Kasumi-1 (cell line): ENCODE measurements around the gene KDF1.
"Not testable (repeated sequence)": the region's sequence is repeated elsewhere in the genome, so short reads cannot be mapped to it uniquely, and the experiment has no call there.

Experiments used
- DNase-seq, 2 experiments: peaks; one replicate each; lab custom pipeline; 2025; lab: John Stamatoyannopoulos, UW

The KDF1 gene

DNA sequence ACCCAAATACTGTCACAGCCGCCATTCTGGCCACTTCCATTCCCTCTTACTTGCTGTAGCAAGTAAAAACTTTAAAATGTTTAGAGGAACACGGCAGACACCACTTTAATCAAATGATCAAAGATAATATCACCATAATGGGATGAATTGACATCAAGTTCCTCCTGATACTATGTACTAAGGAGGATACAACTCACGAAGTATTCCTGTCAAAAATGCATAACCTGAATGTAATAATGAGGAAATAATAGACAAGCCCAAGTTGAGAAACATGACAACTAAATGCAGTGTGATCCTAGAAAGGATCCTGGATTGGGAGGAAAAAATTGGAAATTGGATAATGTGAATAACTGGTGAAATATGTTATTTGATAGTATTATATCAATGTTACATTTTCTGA, 3.9 kb downstream of the KDF1 start:
- no peak for DNase-seq

DNA sequence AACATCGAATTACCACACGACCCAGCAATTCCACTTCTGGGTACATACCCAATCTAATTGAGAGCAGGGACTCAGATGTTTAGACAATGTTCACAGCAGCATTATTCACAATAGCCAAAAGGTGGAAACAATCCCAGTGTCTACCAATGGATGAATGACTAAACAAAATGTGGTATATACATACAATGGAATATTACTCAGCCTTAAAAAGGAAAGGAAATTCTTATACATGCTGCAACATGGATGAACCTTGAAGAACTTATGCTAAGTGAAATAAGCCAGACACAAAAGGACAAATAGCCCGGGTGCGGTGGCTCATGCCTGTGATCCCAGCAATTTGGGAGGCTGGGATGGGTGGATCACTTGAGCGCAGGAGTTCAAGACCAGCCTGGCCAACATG, 6.9 kb downstream of the KDF1 start:
- no peak for DNase-seq

DNA sequence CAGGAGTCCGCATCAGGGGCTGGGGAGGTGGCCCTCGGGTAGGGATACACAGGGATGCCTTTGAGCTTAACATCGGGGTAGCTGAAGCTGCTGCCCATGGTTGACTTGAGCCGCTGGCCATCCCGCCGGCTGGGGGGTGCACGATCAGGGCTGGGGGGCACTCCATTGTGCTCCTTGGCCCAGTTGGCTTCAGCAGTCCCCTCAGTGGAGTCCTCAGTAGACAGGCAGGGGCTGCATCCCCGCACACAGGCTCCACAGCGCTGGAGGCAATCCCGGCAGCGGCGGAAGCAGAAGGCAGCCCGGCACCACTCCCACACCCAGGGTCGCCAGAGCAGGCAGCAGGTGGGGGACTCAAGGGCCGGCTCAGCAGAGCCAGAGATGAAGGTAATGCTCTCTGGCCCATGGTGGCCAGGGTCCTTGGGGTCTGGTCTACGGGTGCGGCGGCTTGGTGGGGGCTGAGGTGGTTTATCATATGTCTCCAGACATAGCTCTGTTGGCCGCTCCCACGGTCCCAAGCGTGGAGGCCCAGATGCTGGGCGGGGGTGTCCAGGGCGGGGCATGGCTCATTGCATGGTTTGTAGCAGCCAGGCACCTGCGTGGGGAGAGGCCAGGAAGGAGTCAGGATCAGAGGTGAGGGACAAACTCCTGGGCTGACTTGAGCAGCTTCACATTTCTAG, 8.3 kb downstream of the KDF1 start:
- DNase-seq: no peak

DNA sequence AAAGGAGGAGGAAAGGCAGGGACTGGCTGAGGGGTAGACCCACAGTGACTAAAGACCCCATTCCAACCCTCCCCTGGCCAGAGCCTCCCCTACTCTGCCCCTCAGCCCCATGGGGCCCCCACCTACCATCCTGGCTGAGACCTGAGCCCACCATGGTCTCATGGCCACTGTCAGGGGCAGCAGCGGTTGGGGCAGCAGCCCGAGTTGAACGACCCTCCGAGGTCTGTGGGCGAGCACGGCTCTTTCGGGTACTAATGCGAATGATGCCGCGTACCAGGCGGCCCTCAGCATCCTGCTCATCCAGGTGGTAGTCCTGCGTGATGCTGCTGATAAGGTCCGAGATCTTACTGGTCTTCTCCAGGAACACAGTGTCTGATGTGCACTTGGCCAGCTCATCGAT, 9.1 kb downstream of the KDF1 start:
- no peak for DNase-seq

DNA sequence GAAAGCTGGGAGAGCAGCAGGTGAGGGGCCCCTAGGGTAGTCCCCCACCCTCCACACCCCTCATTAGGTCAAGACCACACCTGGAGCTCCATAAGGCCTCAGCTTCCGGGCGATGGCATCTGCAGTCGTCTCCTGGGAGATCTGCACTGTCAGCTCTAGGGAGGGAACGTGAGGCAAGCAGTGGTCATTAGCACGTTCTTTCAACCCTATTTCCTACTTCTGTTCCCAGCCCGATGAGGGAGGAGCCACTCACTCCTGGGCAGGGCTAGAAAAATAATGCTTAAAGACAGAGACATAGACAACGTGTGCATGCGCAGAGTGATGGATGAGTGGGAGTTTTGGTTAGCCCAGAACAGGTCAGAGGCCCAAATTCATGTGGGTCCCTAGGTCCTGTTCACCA, 9.7 kb downstream of the KDF1 start:
- no peak for DNase-seq

DNA sequence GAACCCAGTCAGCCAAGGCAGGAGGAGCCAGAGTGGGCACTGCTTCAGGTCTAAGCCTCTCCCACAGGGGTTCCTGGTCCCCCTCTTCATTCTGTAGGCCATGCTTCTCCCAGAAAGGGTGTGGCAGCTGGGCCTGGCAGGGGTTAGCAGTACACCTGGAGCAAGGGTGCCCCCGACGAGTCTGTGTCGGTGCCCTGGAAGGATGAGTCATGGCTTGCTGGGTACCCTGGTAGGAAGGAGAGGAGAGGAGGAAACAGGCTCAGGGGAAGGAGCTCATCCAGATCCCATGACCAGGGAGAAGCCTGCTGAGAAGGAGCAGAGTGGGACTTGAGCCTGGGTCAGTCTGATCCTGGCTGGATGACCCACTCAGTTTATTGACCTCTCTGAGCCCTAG, 10.3 kb downstream of the KDF1 start:
- no peak for DNase-seq

DNA sequence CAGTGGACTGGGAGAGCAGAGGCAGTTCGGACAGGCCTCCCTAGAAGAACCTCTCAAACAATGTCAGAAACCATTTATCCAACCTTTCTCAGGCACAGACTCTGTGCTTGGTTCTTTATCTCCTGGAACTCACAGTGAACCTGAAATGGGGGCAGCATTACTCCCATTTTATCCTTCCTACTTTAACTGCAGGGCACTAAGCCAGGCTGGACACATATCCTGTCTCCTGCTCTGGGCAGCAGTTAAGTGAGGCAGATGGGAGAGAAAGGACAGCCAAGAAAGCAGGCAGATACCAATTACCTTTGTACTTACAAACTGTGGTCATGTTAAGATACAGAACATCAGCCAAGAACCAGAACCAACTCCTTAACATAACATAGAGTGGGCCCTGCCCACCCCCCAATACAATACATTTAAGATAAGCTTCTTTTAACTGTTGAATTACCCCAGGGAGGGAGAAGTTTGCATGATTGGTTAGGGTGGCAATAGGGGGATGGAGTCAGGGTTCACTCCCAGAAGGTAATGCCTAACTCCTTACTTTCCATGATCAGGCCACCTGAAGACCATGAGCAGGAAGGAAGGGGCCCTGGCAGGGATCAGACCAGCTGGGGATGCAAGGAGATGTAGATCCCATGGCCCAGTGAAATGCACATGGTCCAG, 10.9 kb downstream of the KDF1 start:
- no peak for DNase-seq

DNA sequence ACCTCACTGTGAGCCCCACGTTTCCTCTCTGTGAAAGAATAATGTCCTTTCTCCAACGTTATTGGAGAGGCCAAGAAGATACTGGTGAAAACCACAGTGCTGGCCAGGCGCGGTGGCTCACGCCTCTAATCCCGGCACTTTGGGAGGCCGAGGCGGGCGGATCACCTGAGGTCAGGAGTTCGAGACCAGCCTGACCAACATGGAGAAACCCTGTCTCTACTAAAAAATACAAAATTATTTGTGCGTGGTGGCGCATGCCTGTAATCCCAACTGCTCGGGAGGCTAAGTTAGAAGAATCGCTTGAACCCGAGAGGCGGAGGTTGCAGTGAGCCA, 11.6 kb downstream of the KDF1 start:
- DNase-seq: not testable (repeated sequence)

DNA sequence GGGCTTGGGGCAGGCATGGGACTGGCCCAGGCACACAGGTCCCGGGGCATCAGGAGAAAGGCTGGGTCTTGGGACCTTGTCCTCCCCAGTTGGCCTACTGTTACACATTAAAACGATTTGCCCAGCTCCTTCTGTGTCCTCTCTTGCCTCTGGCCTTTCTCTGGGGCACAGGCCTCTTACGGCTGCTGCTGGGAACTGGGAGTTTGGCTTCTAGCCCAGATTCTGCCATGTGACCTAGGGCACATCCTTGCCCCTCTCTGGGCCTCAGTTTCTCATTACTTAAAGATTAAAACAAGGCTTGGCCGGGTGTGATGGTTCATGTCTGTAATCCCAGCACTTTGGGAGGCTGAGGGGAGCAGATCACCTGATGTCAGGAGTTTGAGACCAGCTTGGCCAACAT, 14.0 kb downstream of the KDF1 start:
- DNase-seq: no peak

DNA sequence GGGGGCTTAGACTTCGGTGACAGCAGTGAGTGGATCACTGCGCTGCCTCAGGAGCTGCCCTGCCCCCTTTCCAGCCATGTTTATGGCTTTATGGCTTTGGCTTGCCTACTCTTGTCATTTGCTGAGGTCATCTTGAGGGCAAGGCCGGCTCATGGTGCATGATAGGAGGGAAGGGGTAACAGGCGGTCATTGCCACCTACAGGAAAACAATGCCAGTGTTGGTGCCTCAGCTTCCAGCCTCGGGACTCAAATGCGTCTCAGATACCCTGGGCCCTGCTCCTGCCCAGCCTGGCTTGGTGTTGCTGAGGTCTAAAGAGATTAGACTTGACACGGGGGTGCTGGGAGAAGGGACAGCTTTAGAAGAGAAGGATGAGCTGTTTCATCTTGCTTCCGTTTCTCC, 14.5 kb downstream of the KDF1 start:
- DNase-seq: no peak

DNA sequence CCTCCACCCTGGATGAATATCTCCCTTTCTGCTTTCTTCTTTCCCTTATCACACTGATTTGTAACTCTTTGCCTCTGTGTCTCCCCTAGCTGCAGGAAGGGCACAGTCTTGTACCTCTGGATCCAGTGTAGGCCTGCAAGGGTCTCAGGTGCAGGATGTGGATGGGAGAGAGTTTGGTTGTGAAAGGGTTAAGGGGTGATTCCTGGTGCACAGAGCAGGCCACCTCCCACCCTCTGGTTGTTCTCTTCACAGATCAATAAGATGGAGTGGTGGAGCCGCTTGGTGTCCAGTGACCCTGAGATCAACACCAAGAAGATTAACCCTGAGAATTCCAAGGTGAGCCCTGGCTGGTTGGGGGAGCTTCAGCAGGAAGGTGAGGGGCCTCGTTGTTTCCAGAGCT, 15.1 kb downstream of the KDF1 start:
- DNase-seq: no peak

DNA sequence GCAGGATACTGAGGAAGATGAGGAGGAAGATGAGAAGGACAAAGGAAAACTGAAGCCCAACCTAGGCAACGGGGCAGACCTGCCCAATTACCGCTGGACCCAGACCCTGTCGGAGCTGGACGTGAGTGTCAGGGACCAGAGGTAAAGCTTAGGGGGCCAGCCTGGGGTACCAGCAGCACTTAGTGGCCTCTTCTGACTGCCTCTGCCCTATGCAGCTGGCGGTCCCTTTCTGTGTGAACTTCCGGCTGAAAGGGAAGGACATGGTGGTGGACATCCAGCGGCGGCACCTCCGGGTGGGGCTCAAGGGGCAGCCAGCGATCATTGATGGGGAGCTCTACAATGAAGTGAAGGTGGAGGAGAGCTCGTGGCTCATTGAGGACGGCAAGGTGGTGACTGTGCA, 17.6 kb downstream of the KDF1 start:
- DNase-seq: no peak

DNA sequence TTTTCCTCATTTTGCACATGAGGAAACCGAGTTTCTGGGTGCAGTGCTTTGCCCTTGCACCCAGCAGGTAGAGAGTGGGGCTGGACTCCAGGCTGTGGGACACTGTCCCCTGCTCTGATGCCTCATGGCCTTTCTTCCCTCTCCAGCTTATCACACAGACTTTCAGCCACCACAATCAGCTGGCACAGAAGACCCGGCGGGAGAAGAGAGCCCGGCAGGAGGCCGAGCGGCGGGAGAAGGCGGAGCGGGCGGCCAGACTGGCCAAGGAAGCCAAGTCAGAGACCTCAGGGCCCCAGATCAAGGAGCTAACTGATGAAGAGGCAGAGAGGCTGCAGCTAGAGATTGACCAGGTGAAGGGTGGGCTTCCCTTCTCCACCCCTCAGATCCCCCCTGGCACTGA, 19.0 kb downstream of the KDF1 start:
- DNase-seq: no peak

DNA sequence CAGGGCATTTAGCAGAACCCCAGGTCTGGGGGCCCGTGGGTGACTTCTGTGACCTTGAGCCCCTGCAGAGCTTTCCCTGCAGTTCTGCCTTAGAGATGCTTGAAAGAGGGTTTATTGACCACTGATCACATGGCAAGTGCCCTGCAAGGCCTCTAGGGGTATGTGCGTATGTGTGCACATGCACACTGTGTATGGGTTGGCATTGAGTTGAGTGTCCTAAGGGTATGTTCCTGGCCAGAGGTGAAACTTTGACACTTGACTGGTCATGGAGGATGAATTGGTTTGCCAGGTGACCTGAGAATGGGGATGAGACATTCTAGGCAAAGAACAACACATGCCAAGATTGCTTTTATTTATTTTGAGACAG, 21.6 kb downstream of the KDF1 start:
- no peak for DNase-seq

DNA sequence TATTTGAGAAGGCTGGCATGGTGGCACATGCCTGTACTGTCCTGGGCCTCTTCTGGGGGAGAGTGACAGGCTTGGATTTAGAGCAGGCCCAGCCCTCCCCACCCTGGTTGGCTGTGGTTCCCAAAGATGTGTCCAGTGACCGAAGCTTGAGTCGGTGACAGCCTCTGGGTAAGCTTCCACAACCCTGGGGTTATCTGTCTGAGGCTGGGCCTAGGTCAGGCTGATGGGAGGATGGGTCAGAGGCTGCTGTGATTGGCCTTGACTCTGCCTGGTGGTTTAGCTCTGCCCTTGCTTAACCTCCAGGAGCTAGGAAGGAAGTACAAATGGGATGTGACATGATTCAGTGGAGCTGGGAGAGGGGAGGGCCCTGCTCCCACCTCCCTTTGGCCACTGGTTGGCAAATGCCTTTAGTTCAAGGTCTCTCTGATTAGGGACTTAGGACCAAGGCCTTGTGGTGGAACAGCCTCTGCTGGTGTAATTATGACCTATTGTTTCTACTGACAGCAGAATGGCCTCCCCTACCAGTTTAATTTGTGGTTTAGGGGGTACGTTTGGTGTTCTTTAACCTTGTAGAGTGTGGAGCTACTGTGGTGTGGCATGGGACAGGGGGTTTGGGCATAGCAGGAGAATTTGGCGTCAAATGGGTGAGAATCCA, 22.1 kb downstream of the KDF1 start:
- no peak for DNase-seq

DNA sequence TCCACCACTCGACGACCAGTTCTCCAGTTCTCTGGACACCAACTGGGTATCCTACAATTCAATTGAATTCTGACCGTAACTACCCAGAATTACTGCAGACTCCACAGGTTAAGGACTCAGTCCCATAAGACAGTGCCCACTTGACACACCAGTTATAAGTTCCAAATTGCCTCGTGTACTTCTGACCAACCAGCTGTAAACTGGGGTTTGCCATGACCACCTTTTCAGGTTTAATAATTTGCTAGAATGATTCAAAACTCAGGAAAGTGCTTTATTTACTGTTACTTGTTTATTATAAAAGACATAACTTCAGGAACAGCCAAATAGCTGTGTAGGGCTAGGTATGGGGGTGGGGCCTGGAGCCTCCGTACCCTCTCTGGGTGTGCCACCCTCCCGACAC, 23.4 kb downstream of the KDF1 start:
- DNase-seq: no peak

DNA sequence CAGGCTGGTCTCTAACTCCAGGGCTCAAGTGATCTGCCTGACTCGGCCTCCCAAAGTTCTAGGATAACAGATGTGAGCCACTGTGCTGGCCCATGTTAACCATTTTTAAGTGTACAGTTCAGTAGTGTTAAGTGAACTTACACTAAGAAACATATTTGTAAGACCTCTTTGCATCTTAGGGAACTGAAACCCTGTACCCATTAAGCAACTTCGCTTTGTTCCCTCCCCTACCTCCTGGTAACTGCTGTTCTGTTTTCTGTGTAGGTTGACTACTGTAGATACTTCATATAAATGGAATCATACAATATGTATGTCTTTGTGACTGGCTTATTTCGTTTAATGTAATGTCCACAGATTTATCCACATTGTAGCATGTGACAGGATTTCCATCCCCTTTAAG, 27.7 kb downstream of the KDF1 start:
- DNase-seq: no peak

DNA sequence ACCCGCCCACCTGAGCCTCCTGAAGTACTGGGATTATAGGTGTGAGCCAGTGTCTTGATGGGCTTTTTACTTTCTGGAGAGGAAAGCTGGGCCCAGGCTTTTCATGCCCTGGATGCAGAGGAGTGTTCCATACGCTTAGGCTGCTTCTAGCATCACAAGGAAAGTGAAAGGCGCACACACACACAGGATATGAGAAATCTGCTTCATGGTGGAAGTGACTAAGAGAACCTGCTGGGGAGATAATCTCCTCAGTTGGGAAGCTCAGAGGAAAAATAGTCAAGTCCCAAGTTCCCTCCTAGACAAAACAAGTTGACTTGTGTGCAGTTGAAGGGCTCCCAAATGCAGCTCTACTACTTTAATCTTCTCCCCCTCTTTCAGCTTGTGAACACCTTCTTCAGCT, 36.6 kb downstream of the KDF1 start:
- no peak for DNase-seq

DNA sequence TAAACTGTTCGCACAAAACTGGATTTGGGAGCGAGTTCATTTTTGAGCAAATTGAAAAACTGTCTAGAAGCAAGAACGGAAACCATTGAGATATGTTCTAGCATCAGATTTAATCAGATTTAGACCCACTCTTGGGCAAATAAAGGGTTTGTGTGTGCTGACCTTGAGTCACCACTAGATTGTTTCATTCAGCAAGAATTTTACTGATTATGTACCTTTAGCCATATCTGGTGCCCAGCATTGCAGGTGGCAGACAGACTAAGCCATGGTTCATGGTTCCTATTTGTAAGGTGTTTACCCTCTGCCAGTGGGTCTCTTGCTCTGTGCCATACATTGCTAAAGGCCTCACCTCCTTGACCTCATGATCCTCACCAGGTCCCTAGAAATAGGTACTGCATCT, 37.4 kb downstream of the KDF1 start:
- DNase-seq: no peak

DNA sequence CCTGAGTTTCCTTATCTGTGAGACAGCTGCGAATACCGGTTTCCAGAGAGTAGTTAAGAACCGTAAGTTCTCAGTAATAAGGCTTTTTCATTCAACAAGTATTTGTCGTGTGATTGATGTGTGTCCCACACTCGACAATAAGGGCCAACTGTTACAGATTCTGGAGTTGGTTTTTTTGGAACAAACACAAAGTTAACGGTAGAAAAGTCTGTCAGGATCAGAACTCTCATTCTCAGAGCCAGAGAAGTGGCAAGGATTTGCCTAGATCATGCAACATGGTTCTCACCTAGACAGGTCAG, 37.9 kb downstream of the KDF1 start:
- no peak for DNase-seq

DNA sequence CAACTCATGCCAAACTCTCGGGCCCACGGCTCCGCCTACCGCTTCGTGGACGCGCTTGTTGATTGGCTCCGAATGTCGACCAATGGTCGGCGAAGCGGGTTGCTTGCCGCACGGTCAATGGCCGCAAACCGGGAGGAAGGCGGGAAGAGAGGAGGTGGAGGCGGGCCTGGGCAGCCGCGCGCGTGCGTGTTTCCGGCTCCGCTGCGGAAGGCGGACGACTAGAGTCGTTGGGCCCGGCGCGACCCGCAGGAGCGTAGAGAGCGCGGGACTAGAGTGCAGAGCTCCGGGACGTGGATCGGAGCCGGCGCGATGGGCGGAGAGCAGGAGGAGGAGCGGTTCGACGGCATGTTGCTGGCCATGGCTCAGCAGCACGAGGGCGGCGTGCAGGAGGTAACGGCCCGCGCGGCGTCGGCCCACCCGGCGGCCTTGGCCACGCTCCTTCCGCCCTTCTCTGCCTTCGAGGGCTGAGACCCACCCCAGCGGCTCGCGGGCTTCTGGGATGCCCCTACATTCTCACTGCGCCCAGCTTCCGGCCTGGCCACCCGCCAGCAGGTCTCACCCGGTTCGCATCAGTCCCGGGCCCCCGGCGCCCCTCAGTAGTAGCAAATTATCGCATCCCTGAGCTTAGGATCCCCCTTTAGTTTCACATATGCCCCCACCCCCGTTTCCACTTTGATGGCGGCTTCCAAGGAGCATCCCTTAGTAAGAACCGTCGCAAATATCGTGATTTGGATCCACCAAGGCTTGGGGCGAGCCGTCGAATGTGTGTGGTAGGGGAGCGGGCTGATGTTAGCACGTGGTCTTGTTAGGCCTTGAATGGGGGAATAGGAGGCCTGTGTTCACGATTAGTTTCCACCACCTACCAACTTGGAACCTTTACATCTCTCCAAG, 38.5 kb downstream of the KDF1 start, which contains the start of gene NUDC:
NUDC (plus strand) TSS at position 204 of the 891 bp plus-strand sequence; CDS start at position 310, 106 bp downstream.
- peak; percentile 94 for DNase-seq

DNA sequence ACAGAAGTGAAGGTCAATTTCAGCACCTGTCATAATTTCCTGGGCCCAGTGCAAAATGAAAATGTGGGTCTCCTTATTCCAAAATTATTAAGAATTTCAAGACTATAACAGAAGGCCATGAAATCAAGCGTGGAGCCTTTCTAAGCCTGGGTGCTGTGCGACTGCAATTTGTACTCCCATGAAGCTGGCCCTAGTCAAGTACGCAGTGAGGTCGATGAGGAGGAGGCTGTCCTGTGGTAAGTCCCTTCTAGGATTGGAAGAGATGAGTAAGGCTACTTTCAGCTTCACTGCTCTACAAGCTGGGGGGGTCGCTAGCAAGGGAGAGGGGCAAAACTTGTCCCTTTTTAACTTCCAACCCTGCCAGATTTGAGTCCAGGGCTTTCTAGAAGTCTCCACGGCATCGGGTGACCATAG, 39.1 kb downstream of the KDF1 start:
- DNase-seq: no peak
